H1 (cell line): ENCODE measurements around the gene BRMS1. TPM values are rescaled to one million over a fixed set of nuclear protein-coding genes. Genes with fewer than 3 reads are reported as not detected.

Experiments used
- CTCF ChIA-PET: fragments of 300-600 bp; sonication (Branson Sonifier 250); formaldehyde crosslinking; loops from one replicate; lab custom pipeline; 2021; ENCODE audit not compliant: partially characterized antibody; lab: Charles Lee
- POLR2A ChIA-PET: fragments of 300-600 bp; sonication (Branson Sonifier 250); formaldehyde crosslinking; loops from one replicate; lab custom pipeline; 2021; ENCODE audit warnings: inconsistent platforms; ENCODE audit not compliant: partially characterized antibody; lab: Charles Lee
- DNase-seq, 2 experiments: peaks; one replicate each; pipeline versions ENCODE4 v3.0.0 to v3.0.0-alpha.2; 2010 to 2022; ENCODE audit warnings: low spot score in 2 of 2, low read depth in 1 of 2, mixed read lengths in 1 of 2
- FAIRE-seq: peaks from 2 replicates; lab custom pipeline; 2011; peaks lifted over from hg19 to GRCh38; lab: Jason Lieb, UNC
- H2AFZ ChIP-seq: 2 replicates; pipeline ENCODE4 v1.8.1; 2012; ENCODE audit warnings: low read length, inconsistent platforms
- H2AK5ac ChIP-seq: 2 replicates; pipeline ENCODE4 v1.6.1; 2013; ENCODE audit warnings: low read depth, low read length
- H2BK120ac ChIP-seq: replicated peaks from 2 replicates; pipeline ENCODE3; 2013; ENCODE audit warnings: low read depth, low read length, inconsistent platforms
- H2BK12ac ChIP-seq: 2 replicates; pipeline ENCODE4 v1.6.1; 2013; ENCODE audit warnings: low read depth, low read length
- H2BK15ac ChIP-seq: 2 replicates; pipeline ENCODE4 v1.6.1; 2013; ENCODE audit warnings: low read length
- H2BK20ac ChIP-seq: 2 replicates; pipeline ENCODE4 v1.6.1; 2013; ENCODE audit warnings: low read length
- H2BK5ac ChIP-seq: 2 replicates; pipeline ENCODE4 v1.6.1; 2013; ENCODE audit warnings: low read depth, low read length
- H3K14ac ChIP-seq: 2 replicates; pipeline ENCODE4 v1.6.1; 2013; ENCODE audit warnings: inconsistent platforms; ENCODE audit not compliant: insufficient read length
- H3K18ac ChIP-seq: 2 replicates; pipeline ENCODE4 v1.6.1; 2013; ENCODE audit warnings: low read length; ENCODE audit errors: extremely low read depth
- H3K23ac ChIP-seq: 2 replicates; pipeline ENCODE4 v1.6.1; 2013; ENCODE audit warnings: inconsistent platforms; ENCODE audit not compliant: insufficient read length
- H3K23me2 ChIP-seq: 2 replicates; pipeline ENCODE4 v1.6.1; 2013; ENCODE audit warnings: low read depth, low read length
- H3K27ac ChIP-seq: 2 replicates; pipeline ENCODE4 v1.6.1; 2011; ENCODE audit warnings: low read depth, low read length, inconsistent platforms
- H3K27me3 ChIP-seq, 4 experiments: replicated peaks in 1 of 4; 1 replicate in 1 of 4; 2 replicates in 3 of 4; pipeline versions ENCODE4 v1.6.1 to v1.8.1; 2011 to 2013; ENCODE audit warnings: low read length in 3 of 4, mild to moderate bottlenecking in 3 of 4, inconsistent platforms in 2 of 4, mixed read lengths in 2 of 4, moderate library complexity in 1 of 4; ENCODE audit not compliant: control insufficient read depth in 3 of 4, insufficient read depth in 3 of 4; ENCODE audit errors: extremely low read depth in 1 of 4
- H3K36me3 ChIP-seq, 4 experiments: 2 replicates each; pipeline versions ENCODE4 v1.6.1 to v1.8.1; 2011 to 2013; ENCODE audit warnings: mild to moderate bottlenecking in 4 of 4, low read length in 3 of 4, moderate library complexity in 2 of 4, control low read depth in 1 of 4, inconsistent platforms in 1 of 4; ENCODE audit not compliant: insufficient read depth in 4 of 4, control insufficient read depth in 2 of 4
- H3K4ac ChIP-seq: replicated peaks from 2 replicates; pipeline ENCODE3; 2013; ENCODE audit warnings: low read length, low read depth, mixed read lengths, inconsistent platforms; ENCODE audit not compliant: insufficient read length
- H3K4me1 ChIP-seq, 4 experiments: replicated peaks in 1 of 4; 1 replicate in 1 of 4; 2 replicates in 3 of 4; pipeline versions ENCODE4 v1.6.1 to v1.8.1; 2011 to 2013; ENCODE audit warnings: low read length in 3 of 4, inconsistent platforms in 2 of 4, mixed read lengths in 1 of 4; ENCODE audit not compliant: insufficient read depth in 4 of 4, control insufficient read depth in 3 of 4
- H3K4me2 ChIP-seq, 2 experiments: 2 replicates each; pipeline versions ENCODE4 v1.6.1 to v1.8.1; 2011 to 2013; ENCODE audit warnings: low read depth in 2 of 2, low read length in 2 of 2, control low read depth in 1 of 2, inconsistent platforms in 1 of 2, mild to moderate bottlenecking in 1 of 2; ENCODE audit not compliant: insufficient read depth in 1 of 2
- H3K4me3 ChIP-seq, 4 experiments: fragments of 200-600, 300-600 bp in 1 of 4; sonication (generic), shearing (Covaris generic), sonication (Bioruptor Twin) in 1 of 4; 2 replicates each; pipeline versions ENCODE4 v1.5.1 to v1.8.1; 2011 to 2016; ENCODE audit warnings: low read length in 4 of 4, low read depth in 3 of 4, control low read depth in 2 of 4, inconsistent platforms in 2 of 4, mild to moderate bottlenecking in 2 of 4, mixed read lengths in 1 of 4, moderate library complexity in 1 of 4; ENCODE audit not compliant: insufficient read depth in 2 of 4; ENCODE audit errors: extremely low read depth in 1 of 4
- H3K56ac ChIP-seq: replicated peaks from 2 replicates; pipeline ENCODE3; 2013; ENCODE audit warnings: low read depth, mild to moderate bottlenecking, mixed read lengths, low read length, inconsistent platforms; ENCODE audit not compliant: insufficient read length
- H3K79me1 ChIP-seq: 2 replicates; pipeline ENCODE4 v1.6.1; 2013; ENCODE audit warnings: low read depth, low read length, control low read depth
- H3K79me2 ChIP-seq, 2 experiments: 2 replicates each; pipeline versions ENCODE4 v1.6.1 to v1.8.1; 2012 to 2013; ENCODE audit warnings: low read length in 2 of 2, mild to moderate bottlenecking in 2 of 2, inconsistent platforms in 1 of 2; ENCODE audit not compliant: insufficient read depth in 2 of 2, control insufficient read depth in 1 of 2
- H3K9ac ChIP-seq, 4 experiments: replicated peaks in 1 of 4; 1 replicate in 1 of 4; 2 replicates in 3 of 4; pipeline versions ENCODE4 v1.6.1 to v1.8.1; 2011 to 2013; ENCODE audit warnings: low read depth in 3 of 4, low read length in 3 of 4, control low read depth in 2 of 4, mild to moderate bottlenecking in 2 of 4, moderate library complexity in 2 of 4, inconsistent platforms in 1 of 4; ENCODE audit errors: extremely low read depth in 1 of 4
- H3K9me3 ChIP-seq, 2 experiments: 2 replicates each; pipeline versions ENCODE4 v1.6.1 to v1.8.1; 2012 to 2013; ENCODE audit warnings: mild to moderate bottlenecking in 2 of 2, moderate library complexity in 2 of 2, control low read depth in 1 of 2, inconsistent platforms in 1 of 2, low read depth in 1 of 2, low read length in 1 of 2, mixed read lengths in 1 of 2; ENCODE audit not compliant: insufficient read depth in 2 of 2
- H4K20me1 ChIP-seq, 2 experiments: replicated peaks in 1 of 2; 2 replicates each; pipeline versions ENCODE3 to v1.8.1; 2011 to 2013; ENCODE audit warnings: inconsistent platforms in 2 of 2, low read length in 2 of 2, mild to moderate bottlenecking in 1 of 2; ENCODE audit not compliant: insufficient read depth in 2 of 2, control insufficient read depth in 1 of 2
- H4K5ac ChIP-seq: 2 replicates; pipeline ENCODE4 v1.6.1; 2013; ENCODE audit warnings: low read length, low read depth, mixed read lengths, inconsistent platforms; ENCODE audit not compliant: insufficient read length
- H4K8ac ChIP-seq: 2 replicates; pipeline ENCODE4 v1.8.0; 2013; ENCODE audit warnings: mild to moderate bottlenecking, moderate library complexity, low read length, inconsistent platforms; ENCODE audit not compliant: insufficient read depth; ENCODE audit errors: extremely low read depth
- H4K91ac ChIP-seq: replicated peaks from 2 replicates; pipeline ENCODE3; 2013; ENCODE audit warnings: low read length, mixed read lengths, inconsistent platforms; ENCODE audit not compliant: insufficient read length
- ATF2 ChIP-seq: IDR thresholded peaks from 2 replicates; pipeline ENCODE4 v1.6.1; 2012; ENCODE audit warnings: low read length, inconsistent platforms
- RFX5 ChIP-seq: IDR thresholded peaks from 2 replicates; pipeline ENCODE4 v1.6.1; 2011; ENCODE audit warnings: low read depth, low read length, improper control_type of control experiment, borderline replicate concordance
- WGBS, 2 experiments: shearing (Covaris generic) in 1 of 2; methylation state at CpG; one replicate each; pipeline versions ENCODE4 v1.1.6 to v1.1.7; 2013 to 2015; ENCODE audit warnings: low lambda C conversion rate in 2 of 2, mixed read lengths in 2 of 2, inconsistent platforms in 1 of 2, low coverage in 1 of 2, missing lambda C conversion rate in 1 of 2; ENCODE audit not compliant: insufficient replicate concordance in 2 of 2, insufficient coverage in 1 of 2, insufficient read length in 1 of 2; ENCODE audit errors: extremely low coverage in 1 of 2, missing lambda C conversion rate in 1 of 2; 5-methylcytosine and 5-hydroxymethylcytosine counted together
- polyA plus RNA-seq, 7 experiments: library from polyadenylated mRNA; depleted of rRNA in 3 of 7; stranded (reverse) in 5 of 7; unstranded in 2 of 7; fragments of >200 nt in 5 of 7; fragments of 200-250 nt in 2 of 7; gene quantifications; 1 replicate in 5 of 7; 2 replicates in 1 of 7; 4 replicates in 1 of 7; pipeline versions ENCODE4 v1.2.1 to v1.2.3, GENCODE V29; 2011 to 2013; ENCODE audit warnings: missing spikeins in 2 of 7, mixed read lengths in 2 of 7
- total RNA-seq: library from RNA; stranded (reverse); fragmentation: NEBNext Ultra II Directional; extraction: Animal tissue kit (Norgen Biotek cat#: 25700); gene quantifications from 2 replicates; pipeline ENCODE4 v1.2.1, GENCODE V29; 2021

Gene BRMS1
- total and polyA plus RNA-seq, 2 of the 8 experiments (the other 6 are each of a cell fraction or from before 2014, with no cell fraction given) = 39.2 to 46.1 TPM

GRCh38 chr11:66310324-66310723, 34.6 kb downstream of the BRMS1 start:
- WGBS, 2 experiments = 90% methylated on average over 8 of the region's 8 CpGs; no CpG with 5 or more reads in 1 of the 2 experiments
- Histone ChIP-seq H3K27ac (no peak overlapping the region), H2BK15ac (no peak overlapping the region), H3K79me2 (no peaks in the 10 kb centered on the region), H3K9me3 (no peaks in the 10 kb centered on the region), H2AFZ (no peak overlapping the region), H4K8ac (no peak overlapping the region), H3K18ac (no peak overlapping the region), H3K36me3 (no peaks in the 10 kb centered on the region), H3K56ac (no peak overlapping the region), H3K4me1 (peaks cover 3 to 13% (median 6%) of the 10 kb centered on the region in 4 experiments; a peak in 6 of 7 replicates), H2BK12ac (0 out of 2 replicates have a peak overlapping the region, but pooled peaks have one; percentile 4), H3K14ac (no peak overlapping the region), H3K4ac (no peak overlapping the region), H2AK5ac (no peak overlapping the region), H3K4me2 (no peak overlapping the region), H2BK120ac (no peak overlapping the region), H4K20me1 (no peaks in the 10 kb centered on the region), H3K9ac (no peak overlapping the region), H3K27me3 (peaks cover 0 to 3% (median 0%) of the 10 kb centered on the region in 4 experiments; a peak in 2 of 7 replicates), H2BK20ac (no peak overlapping the region), H3K23ac (no peak overlapping the region), H3K79me1 (no peaks in the 10 kb centered on the region), H4K5ac (no peak overlapping the region), H2BK5ac (no peak overlapping the region), H3K23me2 (peaks cover 8% of the 10 kb centered on the region), H4K91ac (no peak overlapping the region), H3K4me3 (no peak overlapping the region)
- TF ChIP-seq RFX5 = no peak
- TF ChIP-seq ATF2 = no peak
- CTCF ChIA-PET = interaction anchor here (1.2 to 11.7 kb wide), 12 partner anchors 9 to 37 kb away, joined by 6 to 242 read pairs (median 38); partner anchors contain the start of genes B4GAT1, BRMS1, RIN1 and TMEM151A
- POLR2A ChIA-PET = interaction anchor here (1.2 to 4.1 kb wide), 7 partner anchors 10 to 60 kb away, joined by 3 to 16 read pairs (median 5); partner anchors contain the start of genes BRMS1 and TMEM151A
- FAIRE-seq (no peak), DNase-seq (no peak)
